NCI-H82 (cell line): Measurements from ENCODE around the gene TMPRSS11B.
"Not testable (repeated sequence)": the region's sequence is repeated elsewhere in the genome, so short reads cannot be mapped to it uniquely, and the experiment has no call there.

Source experiments
- DNase-seq: peaks from one replicate; lab custom pipeline; 2025; lab: John Stamatoyannopoulos, UW

The TMPRSS11B gene

GRCh38 chr4:68245594-68245993, at the start of gene TMPRSS11B:
Gene TMPRSS11B, minus strand, starts transcription at chr4:68245694. Its CDS starts 136 bp downstream, at chr4:68245558.
- DNase-seq: no peak

GRCh38 chr4:68291256-68291655, 45.8 kb upstream of the TMPRSS11B start:
- DNase-seq: no peak

GRCh38 chr4:68288393-68288740, 42.9 kb upstream of the TMPRSS11B start:
- no peak for DNase-seq

- no peak for DNase-seq
Observed at GRCh38 chr4:68287704-68288392, 42.4 kb upstream of the TMPRSS11B start.

GRCh38 chr4:68283714-68284113, 38.2 kb upstream of the TMPRSS11B start:
- DNase-seq: no peak

GRCh38 chr4:68283095-68283494, 37.6 kb upstream of the TMPRSS11B start:
- no peak for DNase-seq

GRCh38 chr4:68281796-68282740, 36.6 kb upstream of the TMPRSS11B start:
- DNase-seq: not testable (repeated sequence)

GRCh38 chr4:68278029-68278428, 32.5 kb upstream of the TMPRSS11B start:
- no peak for DNase-seq

GRCh38 chr4:68277627-68278026, 32.1 kb upstream of the TMPRSS11B start:
- no peak for DNase-seq

GRCh38 chr4:68272860-68273259, 27.4 kb upstream of the TMPRSS11B start:
- no peak for DNase-seq

GRCh38 chr4:68272380-68272779, 26.9 kb upstream of the TMPRSS11B start:
- DNase-seq: no peak

- peak; percentile 38 for DNase-seq
Observed at GRCh38 chr4:68271851-68272357, 26.4 kb upstream of the TMPRSS11B start.

- DNase-seq: no peak
Observed at GRCh38 chr4:68267433-68267944, 22.0 kb upstream of the TMPRSS11B start.

GRCh38 chr4:68264875-68265565, 19.5 kb upstream of the TMPRSS11B start:
- DNase-seq: no peak

GRCh38 chr4:68259191-68259590, 13.7 kb upstream of the TMPRSS11B start:
- DNase-seq: no peak

- no peak for DNase-seq
Observed at GRCh38 chr4:68257719-68258118, 12.2 kb upstream of the TMPRSS11B start.

GRCh38 chr4:68256284-68256683, 10.8 kb upstream of the TMPRSS11B start:
- DNase-seq: no peak

GRCh38 chr4:68250151-68250930, 4.8 kb upstream of the TMPRSS11B start:
- no peak for DNase-seq

GRCh38 chr4:68249434-68249833, 3.9 kb upstream of the TMPRSS11B start:
- DNase-seq: no peak

- DNase-seq: no peak
Observed at GRCh38 chr4:68240620-68241019, 4.9 kb downstream of the TMPRSS11B start.

- DNase-seq: no peak
Observed at GRCh38 chr4:68228568-68228967, 16.9 kb downstream of the TMPRSS11B start.
